Stimulated activated naive CD8-positive, alpha-beta T cell treated with anti-CD3 and anti-CD28 coated beads, Interleukin-15, amount 100 ng/mL, for 72 hours (primary cell): Measurements from ENCODE around the gene KRT1.
A peak's percentile ranks its signal among the peaks of the same experiment; 100 is the strongest.

Experiments
- ATAC-seq: fragments of 150-1000 bp; cut with Tn5 transposase; 2 replicates; pipeline ENCODE4 v1.10.0; 2021; ENCODE audit warnings: mild to moderate bottlenecking, moderate library complexity
- DNase-seq, 2 donors: peaks; one replicate each; pipeline ENCODE4 v3.0.0; 2021 to 2022
- H3K27ac Mint-ChIP-seq, 2 donors: one replicate each; pipeline ENCODE4 v1.8.0; 2022; ENCODE audit warnings: mild to moderate bottlenecking in 2 of 2, mixed read lengths in 2 of 2, moderate library complexity in 2 of 2
- H3K27me3 Mint-ChIP-seq: one replicate; pipeline ENCODE4 v1.8.0; 2022; ENCODE audit warnings: mixed read lengths
- H3K4me1 Mint-ChIP-seq: one replicate; pipeline ENCODE4 v1.8.0; 2022; ENCODE audit warnings: mild to moderate bottlenecking, mixed read lengths
- H3K4me3 Mint-ChIP-seq, 2 donors: one replicate each; pipeline ENCODE4 v1.8.0; 2022; ENCODE audit warnings: mild to moderate bottlenecking in 2 of 2, mixed read lengths in 2 of 2, moderate library complexity in 1 of 2
- H3K9me3 Mint-ChIP-seq, 2 donors: one replicate each; pipeline ENCODE4 v1.8.0; 2022; ENCODE audit warnings: mixed read lengths in 2 of 2

The KRT1 gene

GRCh38 chr12:52630599-52631200 is 49.5 kb downstream of the KRT1 start:
- Mint-ChIP-seq H3K27me3 (no peaks in the 10 kb centered on the region), H3K4me1 (peaks cover 61% of the 10 kb centered on the region), H3K4me3 (peak overlapping the region; percentile 57 to 60), H3K27ac (peak overlapping the region in 1 of 2 donors; percentile 91), H3K9me3 (no peaks in the 10 kb centered on the region)
- ATAC-seq (peak; percentile 46), DNase-seq (no peak)

- Mint-ChIP-seq H3K4me1 (peaks cover 61% of the 10 kb centered on the region), H3K27ac (peak overlapping the region; percentile 2 to 91), H3K9me3 (no peaks in the 10 kb centered on the region), H3K27me3 (no peaks in the 10 kb centered on the region), H3K4me3 (peak overlapping the region in 1 of 2 donors; percentile 57)
- ATAC-seq (no peak), DNase-seq (no peak)
These were observed 50.2 kb downstream of the KRT1 start for GRCh38 chr12:52630008-52630500.

- peak overlapping the region in 1 of 2 donors; percentile 2 for H3K27ac Mint-ChIP-seq
- no peaks in the 10 kb centered on the region for H3K27me3 Mint-ChIP-seq
- no peaks in the 10 kb centered on the region for H3K9me3 Mint-ChIP-seq
- DNase-seq (no peak), ATAC-seq (no peak)
- peaks cover 60% of the 10 kb centered on the region for H3K4me1 Mint-ChIP-seq
- peak overlapping the region in 1 of 2 donors; percentile 27 for H3K4me3 Mint-ChIP-seq
These were observed 50.8 kb downstream of the KRT1 start for GRCh38 chr12:52629281-52630007.

GRCh38 chr12:52628841-52629240 is 51.4 kb downstream of the KRT1 start:
- no peak overlapping the region for H3K27ac Mint-ChIP-seq
- no peaks in the 10 kb centered on the region for H3K9me3 Mint-ChIP-seq
- DNase-seq (no peak), ATAC-seq (no peak)
- H3K4me3 Mint-ChIP-seq, result no peak overlapping the region
- H3K27me3 Mint-ChIP-seq, result no peaks in the 10 kb centered on the region
- peaks cover 54% of the 10 kb centered on the region for H3K4me1 Mint-ChIP-seq

- no peak for DNase-seq
- peaks cover 48% of the 10 kb centered on the region for H3K4me1 Mint-ChIP-seq
- no peak overlapping the region for H3K4me3 Mint-ChIP-seq
- peak overlapping the region in 1 of 2 donors; percentile 34 for H3K27ac Mint-ChIP-seq
- no peaks in the 10 kb centered on the region for H3K9me3 Mint-ChIP-seq
- no peak for ATAC-seq
- H3K27me3 Mint-ChIP-seq, result no peaks in the 10 kb centered on the region
These were observed 52.1 kb downstream of the KRT1 start for GRCh38 chr12:52628111-52628507.

- H3K4me3 Mint-ChIP-seq, result no peak overlapping the region
- DNase-seq, result no peak
- H3K4me1 Mint-ChIP-seq, result peaks cover 42% of the 10 kb centered on the region
- H3K27ac Mint-ChIP-seq, result no peak overlapping the region
- no peaks in the 10 kb centered on the region for H3K27me3 Mint-ChIP-seq
- H3K9me3 Mint-ChIP-seq, result no peaks in the 10 kb centered on the region
- ATAC-seq, result no peak
These were observed 52.7 kb downstream of the KRT1 start for GRCh38 chr12:52627395-52628110.
